Ovary (tissue), 3 donors: ENCODE measurements around the gene PET100.

ENCODE experiments used
- CTCF ChIP-seq, 3 donors: fragments of 450-650 bp in 2 of 3; fragments of 200-600 bp in 1 of 3; IDR thresholded peaks; one replicate each; pipeline versions ENCODE4 v1.5.1 to v1.8.0; 2016 to 2022; ENCODE audit warnings: antibody characterized with exemption in 3 of 3, mild to moderate bottlenecking in 1 of 3
- EP300 ChIP-seq: sonication (generic); formaldehyde crosslinking; IDR thresholded peaks from one replicate; pipeline ENCODE4 v1.6.1; 2017; ENCODE audit warnings: antibody characterized with exemption
- POLR2A ChIP-seq: fragments of 450-650 bp; IDR thresholded peaks from one replicate; pipeline ENCODE4 v1.6.1; 2017; ENCODE audit warnings: antibody characterized with exemption, mild to moderate bottlenecking, moderate library complexity
- donor health status: DM: no; HTN: no; CAD: no.

GRCh38 chr19:7672522-7672921, 42.9 kb downstream of the PET100 start:
- TF ChIP-seq POLR2A: no peak
- TF ChIP-seq EP300: no peak
- TF ChIP-seq CTCF (IDR thresholded peaks at IDR 0.05): no peak
